Measurements from ENCODE around the gene FCER1G. TPM values are rescaled to one million over a fixed set of nuclear protein-coding genes. Genes with fewer than 3 reads are reported as not detected.

The FCER1G gene
- polyA plus RNA-seq (ENCODE audit: insufficient read length) = 10.8 TPM
- long read RNA-seq, donor 1, transcript FCER1G-201 (5 exons, 591 nt) = major isoform, 6 of 6 reads
- long read RNA-seq, donor 1, partial matches to known transcripts = 0 of 6 reads
- long read RNA-seq, donor 1, other reads (novel, unspliced or antisense) = 0 of 6 reads
- long read RNA-seq, donor 2, partial matches to known transcripts = 0 of 4 reads
- long read RNA-seq, donor 2, other reads (novel, unspliced or antisense) = 0 of 4 reads
- long read RNA-seq, donor 3, partial matches to known transcripts = 0 of 2 reads
- long read RNA-seq, donor 3, other reads (novel, unspliced or antisense) = 0 of 2 reads
- long read RNA-seq, donor 4, partial matches to known transcripts = 0 of 2 reads
- long read RNA-seq, donor 4, other reads (novel, unspliced or antisense) = 0 of 2 reads
- long read RNA-seq, donor 5, transcript FCER1G-201 (5 exons, 591 nt) = major isoform, 17 of 18 reads
- long read RNA-seq, donor 5, partial matches to known transcripts = 0 of 18 reads
- long read RNA-seq, donor 5, other reads (novel, unspliced or antisense) = 0 of 18 reads
- long read RNA-seq, donor 6, partial matches to known transcripts = 0 of 5 reads
- long read RNA-seq, donor 6, other reads (novel, unspliced or antisense) = 0 of 5 reads
- long read RNA-seq, donor 7, transcript FCER1G-201 (5 exons, 591 nt) = major isoform, 9 of 10 reads
- long read RNA-seq, donor 7, partial matches to known transcripts = 0 of 10 reads
- long read RNA-seq, donor 7, other reads (novel, unspliced or antisense) = 0 of 10 reads
- long read RNA-seq, donor 8, partial matches to known transcripts = 0 of 2 reads
- long read RNA-seq, donor 8, other reads (novel, unspliced or antisense) = 0 of 2 reads

GRCh38 chr1:161215076-161215475 lies at the start of gene FCER1G:
TSS of gene FCER1G (plus strand) at chr1:161215295. CDS start at chr1:161215322, 27 bp downstream.
- no peak for DNase-seq

DNA sequence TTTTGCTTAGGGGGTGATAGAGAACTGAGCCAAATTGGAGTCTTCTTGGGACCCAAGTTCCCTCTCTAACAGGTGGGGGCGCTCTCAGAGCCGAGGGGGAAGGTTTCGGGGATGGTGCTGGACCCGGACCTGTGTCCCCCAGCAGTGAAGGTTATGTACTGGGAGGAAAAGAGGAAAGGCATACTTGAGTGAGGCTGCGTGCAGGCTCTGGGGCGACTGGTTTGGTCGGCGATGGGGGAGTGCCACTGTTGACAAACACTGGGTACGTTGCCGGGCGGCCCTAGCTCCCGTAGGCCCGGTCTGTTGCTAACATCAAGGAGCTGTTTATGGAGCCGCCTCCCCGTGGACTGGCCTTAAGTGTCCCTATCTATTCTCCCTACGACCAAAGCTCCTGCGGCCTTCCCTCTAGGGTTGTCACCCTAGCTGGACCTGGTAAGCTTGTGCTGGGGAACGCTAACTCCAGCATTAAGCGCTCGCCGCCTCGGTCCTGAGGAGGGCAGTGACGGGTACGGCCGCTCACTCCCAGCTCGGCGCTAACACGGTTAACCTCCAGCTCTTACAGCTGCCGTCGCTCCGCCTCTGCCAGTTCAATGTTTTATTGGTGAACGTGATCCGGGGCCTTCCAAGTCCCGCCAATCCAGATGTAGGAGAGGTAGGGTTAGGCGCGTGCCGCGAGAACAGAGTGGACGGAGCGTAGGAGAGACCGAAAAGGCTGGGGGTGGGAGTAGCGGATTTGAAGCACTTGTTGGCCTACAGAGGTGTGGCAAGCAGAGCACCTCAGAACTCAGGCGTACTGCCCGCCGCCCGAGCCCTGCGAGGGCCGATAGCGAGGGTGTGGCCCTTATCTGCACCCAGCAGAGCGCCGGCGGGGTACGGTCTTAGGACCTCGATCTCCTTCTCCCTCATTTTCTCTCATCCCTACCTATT lies 49.1 kb upstream of the FCER1G start, which contains the start of gene PPOX:
PPOX (plus strand) TSS at position 685 of the 927 bp plus-strand sequence. CDS start 422 bp downstream, outside the sequence.
- DNase-seq = peak; percentile 97

DNA sequence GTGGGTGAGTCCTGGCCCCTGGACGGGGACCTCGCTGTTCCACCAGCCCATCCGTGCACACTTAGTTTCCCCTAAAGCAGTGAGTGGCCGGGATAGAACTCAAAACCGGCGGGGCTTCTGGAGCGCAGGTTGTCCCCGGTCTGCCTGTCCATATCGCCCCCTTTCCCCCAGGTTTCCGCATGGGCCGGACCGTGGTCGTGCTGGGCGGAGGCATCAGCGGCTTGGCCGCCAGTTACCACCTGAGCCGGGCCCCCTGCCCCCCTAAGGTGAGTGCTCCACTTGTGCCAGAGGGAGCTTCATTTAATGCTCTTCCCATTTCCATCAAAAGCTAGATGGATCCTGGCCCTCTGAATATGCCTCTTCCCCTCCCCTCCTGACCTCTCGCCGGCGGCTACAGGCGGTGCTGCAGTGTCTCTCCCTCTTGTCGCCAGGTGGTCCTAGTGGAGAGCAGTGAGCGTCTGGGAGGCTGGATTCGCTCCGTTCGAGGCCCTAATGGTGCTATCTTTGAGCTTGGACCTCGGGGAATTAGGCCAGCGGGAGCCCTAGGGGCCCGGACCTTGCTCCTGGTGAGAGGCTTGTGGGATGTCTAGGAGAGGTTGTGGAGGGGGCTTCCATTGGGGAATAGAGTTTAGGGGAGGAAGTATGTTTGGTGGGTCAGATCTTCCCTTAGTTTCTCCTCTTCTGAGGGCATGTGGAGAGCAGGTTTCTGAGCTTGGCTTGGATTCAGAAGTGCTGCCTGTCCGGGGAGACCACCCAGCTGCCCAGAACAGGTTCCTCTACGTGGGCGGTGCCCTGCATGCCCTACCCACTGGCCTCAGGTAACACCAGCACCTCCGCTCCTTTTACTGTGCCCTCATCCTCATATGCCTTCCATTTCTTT lies 48.2 kb upstream of the FCER1G start:
- DNase-seq = no peak

GRCh38 chr1:161168906-161169305 lies 46.2 kb upstream of the FCER1G start:
- DNase-seq = no peak

GRCh38 chr1:161171191-161171590 lies 43.9 kb upstream of the FCER1G start:
- no peak for DNase-seq

- no peak for DNase-seq
These were observed 43.4 kb upstream of the FCER1G start for GRCh38 chr1:161171696-161172095.

- DNase-seq = no peak
These were observed 42.7 kb upstream of the FCER1G start for GRCh38 chr1:161172349-161172748.

DNA sequence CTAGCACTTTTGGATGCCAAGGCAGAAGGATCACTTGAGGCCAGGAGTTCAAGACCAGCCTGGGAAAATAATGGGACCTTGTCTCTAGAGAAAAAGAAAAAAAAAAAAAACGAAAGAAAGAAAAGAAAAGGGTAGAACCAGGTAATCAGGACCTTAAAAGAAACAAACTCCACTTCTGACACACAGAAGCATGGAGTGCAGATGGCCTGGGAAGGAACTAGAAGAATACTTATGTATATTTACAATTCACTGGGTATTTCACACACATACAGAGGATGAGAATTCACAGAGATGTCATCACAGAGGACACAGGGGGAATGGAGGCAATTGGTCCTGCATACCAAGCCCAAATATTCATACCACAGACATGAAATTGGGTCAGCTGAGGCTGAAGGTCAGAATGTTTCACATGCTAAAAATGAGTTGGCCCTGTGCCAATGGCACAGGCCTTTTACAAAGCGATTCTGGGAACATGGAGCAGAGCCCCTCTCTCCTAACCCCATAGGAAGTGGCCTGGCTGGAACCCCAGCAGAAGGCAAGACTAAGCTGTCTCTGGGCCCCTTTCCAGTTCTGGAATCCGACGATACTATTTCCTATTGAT lies 42.2 kb upstream of the FCER1G start:
- DNase-seq = no peak

GRCh38 chr1:161173711-161174110 lies 41.4 kb upstream of the FCER1G start:
- no peak for DNase-seq

- no peak for DNase-seq
These were observed 40.2 kb upstream of the FCER1G start for GRCh38 chr1:161174911-161175310.

- DNase-seq = no peak
These were observed 39.2 kb upstream of the FCER1G start for GRCh38 chr1:161175771-161176453.

- no peak for DNase-seq
These were observed 38.5 kb upstream of the FCER1G start for GRCh38 chr1:161176468-161177111.

GRCh38 chr1:161177112-161177935 lies 37.8 kb upstream of the FCER1G start, which contains the start of gene B4GALT3:
TSS of gene B4GALT3 (minus strand) at chr1:161177507. CDS start at chr1:161176060, 1,447 bp downstream.
- peak; percentile 81 for DNase-seq

- no peak for DNase-seq
These were observed 37.2 kb upstream of the FCER1G start for GRCh38 chr1:161177936-161178244.

DNA sequence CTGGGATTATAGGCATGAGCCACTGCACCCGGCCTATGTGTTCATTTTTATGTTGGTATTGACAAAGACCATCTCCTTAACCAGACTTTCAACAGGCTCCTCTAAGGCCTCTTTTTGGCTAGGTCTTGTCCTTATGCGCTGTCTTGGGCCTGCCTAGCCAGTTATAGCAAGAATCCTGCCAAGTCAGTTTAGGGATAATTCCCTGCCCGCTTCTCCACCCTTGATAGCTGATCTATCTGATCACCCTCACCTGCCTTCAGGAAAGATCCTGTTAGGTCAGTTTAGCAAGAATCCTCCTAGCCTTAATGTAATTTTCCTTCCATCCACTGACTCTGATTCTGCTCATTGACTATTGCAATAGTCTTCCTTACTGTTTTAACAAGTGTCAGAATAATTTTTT lies 35.4 kb upstream of the FCER1G start:
- no peak for DNase-seq

- DNase-seq = no peak
These were observed 34.5 kb upstream of the FCER1G start for GRCh38 chr1:161180639-161181038.

DNA sequence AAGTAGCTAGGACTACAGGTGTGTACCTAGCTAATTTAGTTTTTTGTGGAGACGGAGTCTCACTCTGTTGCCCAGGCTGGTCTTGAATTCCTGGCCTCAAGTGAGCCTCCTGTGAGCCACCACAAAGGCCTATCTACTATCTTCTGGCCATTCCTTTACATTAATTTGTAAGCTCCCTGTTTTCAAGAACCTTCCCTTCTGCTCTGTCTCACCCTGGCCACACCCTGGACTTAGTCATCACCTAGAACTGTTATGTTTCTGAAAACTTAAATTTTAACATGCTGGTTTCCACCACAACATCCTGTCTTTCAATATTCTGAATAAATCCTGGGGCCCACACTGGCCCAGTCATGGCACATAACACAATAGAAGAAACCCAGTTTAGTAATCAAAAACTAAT lies 32.9 kb upstream of the FCER1G start:
- no peak for DNase-seq

- peak; percentile 22 for DNase-seq
These were observed 29.8 kb upstream of the FCER1G start for GRCh38 chr1:161185282-161185682.
